Activated B cell treated with CpG ODN at 0.5 μM for 24 hours (primary cell): ENCODE measurements around the gene OR52N2. TPM values are rescaled to one million over a fixed set of nuclear protein-coding genes. Genes with fewer than 3 reads are reported as not detected.

Experiments
- ATAC-seq: fragments of 200-7000 bp; cut with Tn5 transposase; one replicate; pipeline ENCODE4 v1.10.0; 2021; ENCODE audit warnings: low read depth, mild to moderate bottlenecking, moderate library complexity
- CTCF ChIA-PET: fragments of 350-600 bp; sonication (Branson Sonifier 250); formaldehyde crosslinking; loops from one replicate; lab custom pipeline; 2021; ENCODE audit warnings: antibody characterized with exemption; lab: Charles Lee
- POLR2A ChIA-PET: fragments of 350-600 bp; sonication (Branson Sonifier 250); formaldehyde crosslinking; loops from one replicate; lab custom pipeline; 2021; ENCODE audit warnings: antibody characterized with exemption; lab: Charles Lee
- DNase-seq: peaks from one replicate; pipeline ENCODE4 v3.0.0; 2022
- H3K27ac Mint-ChIP-seq: one replicate; pipeline ENCODE4 v1.8.0; 2020; ENCODE audit warnings: mixed read lengths
- H3K27me3 Mint-ChIP-seq: one replicate; pipeline ENCODE4 v1.8.0; 2021; ENCODE audit warnings: mixed read lengths
- H3K36me3 Mint-ChIP-seq: one replicate; pipeline ENCODE4 v1.8.0; 2021; ENCODE audit warnings: low read depth, mixed read lengths
- H3K4me1 Mint-ChIP-seq: one replicate; pipeline ENCODE4 v1.8.0; 2021; ENCODE audit warnings: mixed read lengths
- H3K4me3 Mint-ChIP-seq: one replicate; pipeline ENCODE4 v1.8.0; 2020; ENCODE audit warnings: mild to moderate bottlenecking, mixed read lengths
- H3K9me3 Mint-ChIP-seq: one replicate; pipeline ENCODE4 v1.8.0; 2020; ENCODE audit warnings: mixed read lengths
- CTCF ChIP-seq: fragments of 200-600 bp; IDR thresholded peaks from one replicate; pipeline ENCODE4 v1.8.0; 2022; ENCODE audit warnings: antibody characterized with exemption, mild to moderate bottlenecking
- intact Hi-C: fragments of 100-400 bp; cut with micrococcal nuclease; formaldehyde crosslinking; loops from one replicate; pipeline ENCODE4 v1.15.1; 2024
- total RNA-seq: library from RNA; stranded (reverse); gene quantifications from 2 replicates; pipeline ENCODE4 v1.2.3, GENCODE V29; 2022

OR52N2 gene
- total RNA-seq: not detected in 2 replicates

- intact Hi-C loops: loop anchor here (1.0 to 5.0 kb wide), 7 partner anchors 82 to 684 kb away; partner anchors contain the start of gene OR51M1
- ChIA-PET CTCF (interaction anchor here (1.6 to 2.8 kb wide), 5 partner anchors 125 to 684 kb away, joined by 3 to 18 read pairs (median 7); partner anchors contain the start of gene TRIM5), POLR2A (interaction anchor here (0.6 kb wide), 1 partner anchor 119 kb away, joined by 3 read pairs; no protein-coding TSS in a partner anchor)
- Mint-ChIP-seq H3K36me3 (no peaks in the 10 kb centered on the region), H3K27me3 (peaks cover 12% of the 10 kb centered on the region), H3K4me1 (peaks cover 11% of the 10 kb centered on the region), H3K9me3 (peaks cover 6% of the 10 kb centered on the region), H3K4me3 (peak within 1 kb of the TSS; percentile 87), H3K27ac (no peak within 1 kb of the TSS)
- ATAC-seq: peak; percentile 82
- TF ChIP-seq CTCF: no peak
- peak; percentile 58 for DNase-seq
Measured at GRCh38 chr11:5808500-5809121, at the start of gene OR52N2. TSS of gene OR52N2 (plus strand) at chr11:5808924. CDS start at chr11:5820336, 11,412 bp downstream.

- Mint-ChIP-seq H3K36me3 (no peaks in the 10 kb centered on the region), H3K9me3 (no peaks in the 10 kb centered on the region), H3K4me3 (no peak overlapping the region), H3K27me3 (no peaks in the 10 kb centered on the region), H3K27ac (no peak overlapping the region), H3K4me1 (no peaks in the 10 kb centered on the region)
- intact Hi-C loops: no loop called here
- POLR2A ChIA-PET: no interaction called here
- no peak for ATAC-seq
- no peak for DNase-seq
- no peak for TF ChIP-seq CTCF
- CTCF ChIA-PET: no interaction called here
Measured at GRCh38 chr11:5767056-5767455, 41.7 kb upstream of the OR52N2 start.

GRCh38 chr11:5783255-5783654 lies 25.5 kb upstream of the OR52N2 start, which contains the start of gene OR52N5:
TSS of gene OR52N5 (minus strand) at chr11:5783355. CDS start at chr11:5778634, 4,721 bp downstream.
- Mint-ChIP-seq H3K27me3 (no peaks in the 10 kb centered on the region), H3K4me3 (no peak within 1 kb of the TSS), H3K9me3 (no peaks in the 10 kb centered on the region), H3K4me1 (no peaks in the 10 kb centered on the region), H3K27ac (no peak within 1 kb of the TSS), H3K36me3 (no peaks in the 10 kb centered on the region)
- intact Hi-C loops: no loop called here
- no peak for TF ChIP-seq CTCF
- ATAC-seq (no peak), DNase-seq (no peak)
- ChIA-PET CTCF (no interaction called here), POLR2A (no interaction called here)

GRCh38 chr11:5791165-5791564 lies 17.6 kb upstream of the OR52N2 start, which contains the start of gene OR52N1:
TSS of gene OR52N1 (minus strand) at chr11:5791265. CDS start at chr11:5788816, 2,449 bp downstream.
- H3K27me3 Mint-ChIP-seq: peaks cover 4% of the 10 kb centered on the region
- TF ChIP-seq CTCF: no peak
- POLR2A ChIA-PET: no interaction called here

GRCh38 chr11:5796541-5796940 lies 12.2 kb upstream of the OR52N2 start:
- no peak for DNase-seq
- TF ChIP-seq CTCF: no peak
- Mint-ChIP-seq H3K4me1 (no peaks in the 10 kb centered on the region), H3K36me3 (no peaks in the 10 kb centered on the region), H3K27ac (no peak overlapping the region), H3K9me3 (no peaks in the 10 kb centered on the region), H3K27me3 (peaks cover 9% of the 10 kb centered on the region), H3K4me3 (no peak overlapping the region)
- ChIA-PET POLR2A (no interaction called here), CTCF (interaction anchor here (0.6 kb wide), 1 partner anchor 9 kb away, joined by 4 read pairs; no protein-coding TSS in a partner anchor)
- intact Hi-C loops: no loop called here
- ATAC-seq: no peak

More at GRCh38 chr11:5791165-5791564, 17.6 kb upstream of the OR52N2 start, which contains the start of gene OR52N1:
- no peak for DNase-seq
- CTCF ChIA-PET: no interaction called here
- ATAC-seq: no peak
- Mint-ChIP-seq H3K36me3 (no peaks in the 10 kb centered on the region), H3K4me3 (no peak within 1 kb of the TSS), H3K4me1 (no peaks in the 10 kb centered on the region), H3K27ac (no peak within 1 kb of the TSS), H3K9me3 (no peaks in the 10 kb centered on the region)
- intact Hi-C loops: no loop called here
